H1 (cell line): Measurements from ENCODE around the gene VTI1B. TPM values are rescaled to one million over a fixed set of nuclear protein-coding genes. Genes with fewer than 3 reads are reported as not detected.
"Not testable (repeated sequence)": the region's sequence is repeated elsewhere in the genome, so short reads cannot be mapped to it uniquely, and the experiment has no call there.

ENCODE experiments used
- CTCF ChIA-PET: fragments of 300-600 bp; sonication (Branson Sonifier 250); formaldehyde crosslinking; loops from one replicate; lab custom pipeline; 2021; ENCODE audit not compliant: partially characterized antibody; lab: Charles Lee
- POLR2A ChIA-PET: fragments of 300-600 bp; sonication (Branson Sonifier 250); formaldehyde crosslinking; loops from one replicate; lab custom pipeline; 2021; ENCODE audit warnings: inconsistent platforms; ENCODE audit not compliant: partially characterized antibody; lab: Charles Lee
- DNase-seq, 2 experiments: peaks; one replicate each; pipeline versions ENCODE4 v3.0.0 to v3.0.0-alpha.2; 2010 to 2022; ENCODE audit warnings: low spot score in 2 of 2, low read depth in 1 of 2, mixed read lengths in 1 of 2
- FAIRE-seq: peaks from 2 replicates; lab custom pipeline; 2011; peaks lifted over from hg19 to GRCh38; lab: Jason Lieb, UNC
- H2AFZ ChIP-seq: 2 replicates; pipeline ENCODE4 v1.8.1; 2012; ENCODE audit warnings: low read length, inconsistent platforms
- H2AK5ac ChIP-seq: 2 replicates; pipeline ENCODE4 v1.6.1; 2013; ENCODE audit warnings: low read depth, low read length
- H2BK120ac ChIP-seq: replicated peaks from 2 replicates; pipeline ENCODE3; 2013; ENCODE audit warnings: low read depth, low read length, inconsistent platforms
- H2BK12ac ChIP-seq: 2 replicates; pipeline ENCODE4 v1.6.1; 2013; ENCODE audit warnings: low read depth, low read length
- H2BK15ac ChIP-seq: 2 replicates; pipeline ENCODE4 v1.6.1; 2013; ENCODE audit warnings: low read length
- H2BK20ac ChIP-seq: 2 replicates; pipeline ENCODE4 v1.6.1; 2013; ENCODE audit warnings: low read length
- H2BK5ac ChIP-seq: 2 replicates; pipeline ENCODE4 v1.6.1; 2013; ENCODE audit warnings: low read depth, low read length
- H3K14ac ChIP-seq: 2 replicates; pipeline ENCODE4 v1.6.1; 2013; ENCODE audit warnings: inconsistent platforms; ENCODE audit not compliant: insufficient read length
- H3K18ac ChIP-seq: 2 replicates; pipeline ENCODE4 v1.6.1; 2013; ENCODE audit warnings: low read length; ENCODE audit errors: extremely low read depth
- H3K23ac ChIP-seq: 2 replicates; pipeline ENCODE4 v1.6.1; 2013; ENCODE audit warnings: inconsistent platforms; ENCODE audit not compliant: insufficient read length
- H3K23me2 ChIP-seq: 2 replicates; pipeline ENCODE4 v1.6.1; 2013; ENCODE audit warnings: low read depth, low read length
- H3K27ac ChIP-seq: 2 replicates; pipeline ENCODE4 v1.6.1; 2011; ENCODE audit warnings: low read depth, low read length, inconsistent platforms
- H3K27me3 ChIP-seq, 4 experiments: replicated peaks in 1 of 4; 1 replicate in 1 of 4; 2 replicates in 3 of 4; pipeline versions ENCODE4 v1.6.1 to v1.8.1; 2011 to 2013; ENCODE audit warnings: low read length in 3 of 4, mild to moderate bottlenecking in 3 of 4, inconsistent platforms in 2 of 4, mixed read lengths in 2 of 4, moderate library complexity in 1 of 4; ENCODE audit not compliant: control insufficient read depth in 3 of 4, insufficient read depth in 3 of 4; ENCODE audit errors: extremely low read depth in 1 of 4
- H3K36me3 ChIP-seq, 4 experiments: 2 replicates each; pipeline versions ENCODE4 v1.6.1 to v1.8.1; 2011 to 2013; ENCODE audit warnings: mild to moderate bottlenecking in 4 of 4, low read length in 3 of 4, moderate library complexity in 2 of 4, control low read depth in 1 of 4, inconsistent platforms in 1 of 4; ENCODE audit not compliant: insufficient read depth in 4 of 4, control insufficient read depth in 2 of 4
- H3K4ac ChIP-seq: replicated peaks from 2 replicates; pipeline ENCODE3; 2013; ENCODE audit warnings: low read length, low read depth, mixed read lengths, inconsistent platforms; ENCODE audit not compliant: insufficient read length
- H3K4me1 ChIP-seq, 4 experiments: replicated peaks in 1 of 4; 1 replicate in 1 of 4; 2 replicates in 3 of 4; pipeline versions ENCODE4 v1.6.1 to v1.8.1; 2011 to 2013; ENCODE audit warnings: low read length in 3 of 4, inconsistent platforms in 2 of 4, mixed read lengths in 1 of 4; ENCODE audit not compliant: insufficient read depth in 4 of 4, control insufficient read depth in 3 of 4
- H3K4me2 ChIP-seq, 2 experiments: 2 replicates each; pipeline versions ENCODE4 v1.6.1 to v1.8.1; 2011 to 2013; ENCODE audit warnings: low read depth in 2 of 2, low read length in 2 of 2, control low read depth in 1 of 2, inconsistent platforms in 1 of 2, mild to moderate bottlenecking in 1 of 2; ENCODE audit not compliant: insufficient read depth in 1 of 2
- H3K4me3 ChIP-seq, 4 experiments: fragments of 200-600, 300-600 bp in 1 of 4; sonication (generic), shearing (Covaris generic), sonication (Bioruptor Twin) in 1 of 4; 2 replicates each; pipeline versions ENCODE4 v1.5.1 to v1.8.1; 2011 to 2016; ENCODE audit warnings: low read length in 4 of 4, low read depth in 3 of 4, control low read depth in 2 of 4, inconsistent platforms in 2 of 4, mild to moderate bottlenecking in 2 of 4, mixed read lengths in 1 of 4, moderate library complexity in 1 of 4; ENCODE audit not compliant: insufficient read depth in 2 of 4; ENCODE audit errors: extremely low read depth in 1 of 4
- H3K56ac ChIP-seq: replicated peaks from 2 replicates; pipeline ENCODE3; 2013; ENCODE audit warnings: low read depth, mild to moderate bottlenecking, mixed read lengths, low read length, inconsistent platforms; ENCODE audit not compliant: insufficient read length
- H3K79me1 ChIP-seq: 2 replicates; pipeline ENCODE4 v1.6.1; 2013; ENCODE audit warnings: low read depth, low read length, control low read depth
- H3K79me2 ChIP-seq, 2 experiments: 2 replicates each; pipeline versions ENCODE4 v1.6.1 to v1.8.1; 2012 to 2013; ENCODE audit warnings: low read length in 2 of 2, mild to moderate bottlenecking in 2 of 2, inconsistent platforms in 1 of 2; ENCODE audit not compliant: insufficient read depth in 2 of 2, control insufficient read depth in 1 of 2
- H3K9ac ChIP-seq, 4 experiments: replicated peaks in 1 of 4; 1 replicate in 1 of 4; 2 replicates in 3 of 4; pipeline versions ENCODE4 v1.6.1 to v1.8.1; 2011 to 2013; ENCODE audit warnings: low read depth in 3 of 4, low read length in 3 of 4, control low read depth in 2 of 4, mild to moderate bottlenecking in 2 of 4, moderate library complexity in 2 of 4, inconsistent platforms in 1 of 4; ENCODE audit errors: extremely low read depth in 1 of 4
- H3K9me3 ChIP-seq, 2 experiments: 2 replicates each; pipeline versions ENCODE4 v1.6.1 to v1.8.1; 2012 to 2013; ENCODE audit warnings: mild to moderate bottlenecking in 2 of 2, moderate library complexity in 2 of 2, control low read depth in 1 of 2, inconsistent platforms in 1 of 2, low read depth in 1 of 2, low read length in 1 of 2, mixed read lengths in 1 of 2; ENCODE audit not compliant: insufficient read depth in 2 of 2
- H4K20me1 ChIP-seq, 2 experiments: replicated peaks in 1 of 2; 2 replicates each; pipeline versions ENCODE3 to v1.8.1; 2011 to 2013; ENCODE audit warnings: inconsistent platforms in 2 of 2, low read length in 2 of 2, mild to moderate bottlenecking in 1 of 2; ENCODE audit not compliant: insufficient read depth in 2 of 2, control insufficient read depth in 1 of 2
- H4K5ac ChIP-seq: 2 replicates; pipeline ENCODE4 v1.6.1; 2013; ENCODE audit warnings: low read length, low read depth, mixed read lengths, inconsistent platforms; ENCODE audit not compliant: insufficient read length
- H4K8ac ChIP-seq: 2 replicates; pipeline ENCODE4 v1.8.0; 2013; ENCODE audit warnings: mild to moderate bottlenecking, moderate library complexity, low read length, inconsistent platforms; ENCODE audit not compliant: insufficient read depth; ENCODE audit errors: extremely low read depth
- H4K91ac ChIP-seq: replicated peaks from 2 replicates; pipeline ENCODE3; 2013; ENCODE audit warnings: low read length, mixed read lengths, inconsistent platforms; ENCODE audit not compliant: insufficient read length
- CREB1 ChIP-seq: IDR thresholded peaks from 2 replicates; pipeline ENCODE4 v1.6.1; 2012; ENCODE audit warnings: inconsistent platforms
- PHF8 ChIP-seq: fragments of 200-600 bp; sonication (generic); conservative IDR thresholded peaks from 2 replicates; pipeline ENCODE4 v1.7.1; 2012; ENCODE audit warnings: low read depth, mild to moderate bottlenecking, inconsistent platforms, low read length, moderate library complexity
- WGBS, 2 experiments: shearing (Covaris generic) in 1 of 2; methylation state at CpG; one replicate each; pipeline versions ENCODE4 v1.1.6 to v1.1.7; 2013 to 2015; ENCODE audit warnings: low lambda C conversion rate in 2 of 2, mixed read lengths in 2 of 2, inconsistent platforms in 1 of 2, low coverage in 1 of 2, missing lambda C conversion rate in 1 of 2; ENCODE audit not compliant: insufficient replicate concordance in 2 of 2, insufficient coverage in 1 of 2, insufficient read length in 1 of 2; ENCODE audit errors: extremely low coverage in 1 of 2, missing lambda C conversion rate in 1 of 2; 5-methylcytosine and 5-hydroxymethylcytosine counted together
- polyA plus RNA-seq, 7 experiments: library from polyadenylated mRNA; depleted of rRNA in 3 of 7; stranded (reverse) in 5 of 7; unstranded in 2 of 7; fragments of >200 nt in 5 of 7; fragments of 200-250 nt in 2 of 7; gene quantifications; 1 replicate in 5 of 7; 2 replicates in 1 of 7; 4 replicates in 1 of 7; pipeline versions ENCODE4 v1.2.1 to v1.2.3, GENCODE V29; 2011 to 2013; ENCODE audit warnings: missing spikeins in 2 of 7, mixed read lengths in 2 of 7
- total RNA-seq: library from RNA; stranded (reverse); fragmentation: NEBNext Ultra II Directional; extraction: Animal tissue kit (Norgen Biotek cat#: 25700); gene quantifications from 2 replicates; pipeline ENCODE4 v1.2.1, GENCODE V29; 2021

VTI1B gene
- total and polyA plus RNA-seq, 2 of the 8 experiments (the other 6 are each of a cell fraction or from before 2014, with no cell fraction given), result 28.1 to 98.7 TPM

GRCh38 chr14:67710209-67710608 lies 35.8 kb upstream of the VTI1B start (continued):
- TF ChIP-seq PHF8 (no peak), CREB1 (no peak)

DNA sequence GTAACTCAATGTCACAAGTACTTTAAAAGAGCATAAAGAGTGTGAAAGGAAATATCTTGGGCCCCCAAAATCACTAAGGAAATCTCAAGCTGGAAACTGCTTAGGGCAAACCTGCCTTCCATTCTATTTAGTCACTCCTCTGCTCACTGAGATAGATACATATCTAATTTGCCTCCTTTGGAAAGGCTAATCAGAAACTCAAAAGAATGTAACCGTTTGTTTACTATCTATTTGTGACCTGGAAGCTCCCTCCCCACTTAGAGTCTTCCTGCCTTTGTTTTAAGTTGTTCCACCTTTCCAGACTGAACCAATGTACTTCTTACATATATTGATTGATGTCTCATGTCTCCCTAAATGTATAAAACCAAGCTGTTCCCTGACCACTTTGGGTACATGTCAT lies 35.4 kb upstream of the VTI1B start:
- POLR2A ChIA-PET, CTCF ChIA-PET: not testable (repeated sequence)
- WGBS, 2 experiments, result 74% methylated on average over 1 of the region's 1 CpG; no CpG with 5 or more reads in 1 of the 2 experiments

More for the DNA sequence above, 35.4 kb upstream of the VTI1B start:
- not testable (repeated sequence) for H3K36me3 ChIP-seq, H3K4me3 ChIP-seq, H2BK20ac ChIP-seq, H3K4me1 ChIP-seq, H2BK12ac ChIP-seq, H4K91ac ChIP-seq, H3K9ac ChIP-seq, H4K20me1 ChIP-seq, H2BK120ac ChIP-seq, DNase-seq, H3K79me2 ChIP-seq, H2AFZ ChIP-seq, FAIRE-seq, H2BK5ac ChIP-seq, H3K79me1 ChIP-seq, H3K27me3 ChIP-seq, H3K23ac ChIP-seq, H4K8ac ChIP-seq, H2BK15ac ChIP-seq, H3K18ac ChIP-seq, H3K27ac ChIP-seq, H2AK5ac ChIP-seq, H3K14ac ChIP-seq, H3K4ac ChIP-seq, H4K5ac ChIP-seq, H3K4me2 ChIP-seq, H3K23me2 ChIP-seq, H3K56ac ChIP-seq
- H3K9me3 ChIP-seq, result peaks cover 16 to 17% of the 10 kb centered on the region in 2 experiments
